ENCODE measurements around the gene SRRD.
"Not testable (repeated sequence)": the region's sequence is repeated elsewhere in the genome, so short reads cannot be mapped to it uniquely, and the experiment has no call there.

Gene SRRD, protein sequence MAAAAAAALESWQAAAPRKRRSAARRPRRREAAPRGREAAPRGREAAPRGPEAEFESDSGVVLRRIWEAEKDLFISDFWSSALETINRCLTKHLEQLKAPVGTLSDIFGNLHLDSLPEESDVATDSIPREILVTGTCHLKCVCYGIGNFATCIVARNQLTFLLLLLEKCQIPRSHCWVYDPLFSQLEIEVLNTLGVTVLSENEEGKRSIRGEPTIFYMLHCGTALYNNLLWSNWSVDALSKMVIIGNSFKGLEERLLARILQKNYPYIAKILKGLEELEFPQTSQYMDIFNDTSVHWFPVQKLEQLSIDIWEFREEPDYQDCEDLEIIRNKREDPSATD

DNA sequence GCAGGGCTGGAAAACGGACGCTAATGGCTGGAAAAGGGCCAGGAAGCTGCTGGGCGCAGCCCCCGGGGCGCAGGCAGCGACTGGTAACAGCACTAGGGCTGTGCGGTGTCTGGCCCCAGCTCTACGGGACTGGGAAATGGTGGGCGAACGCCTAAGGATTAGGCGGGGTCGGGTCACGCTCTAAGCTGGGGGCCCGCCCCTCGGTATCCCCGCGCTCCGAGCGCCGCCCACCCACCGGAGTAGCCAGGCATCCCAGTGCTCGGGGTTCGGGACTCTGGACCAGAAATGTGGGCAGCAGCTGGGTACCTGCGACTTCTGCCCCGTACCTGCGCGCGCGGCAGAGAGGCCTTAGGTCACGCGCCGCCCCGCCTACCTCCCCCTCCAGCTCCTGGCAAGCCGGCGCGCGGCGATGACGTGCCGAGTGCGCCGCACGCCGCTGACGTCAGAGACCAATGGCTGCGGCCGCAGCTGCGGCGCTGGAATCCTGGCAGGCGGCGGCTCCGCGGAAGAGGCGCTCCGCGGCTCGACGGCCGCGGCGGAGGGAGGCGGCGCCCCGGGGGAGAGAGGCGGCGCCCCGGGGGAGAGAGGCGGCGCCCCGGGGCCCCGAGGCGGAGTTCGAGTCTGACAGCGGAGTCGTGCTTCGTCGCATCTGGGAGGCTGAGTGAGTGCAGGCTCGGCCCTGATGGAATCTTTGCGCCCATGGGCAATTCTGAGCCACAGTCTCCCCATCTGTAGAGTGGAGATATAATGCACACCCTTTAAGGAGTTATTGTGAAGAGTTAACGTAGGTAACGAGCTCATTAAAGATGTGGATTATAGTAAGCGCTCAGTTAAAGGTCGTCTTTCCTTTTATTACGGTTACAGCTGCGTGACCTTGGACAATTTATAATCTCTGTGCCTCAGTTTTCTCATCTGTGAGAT lies at the start of gene SRRD, which contains the start of gene HPS4:
Gene SRRD, plus strand, starts transcription at position 439 of the 921 bp plus-strand sequence. Its CDS starts 14 bp downstream, at position 453.
Gene HPS4, minus strand, starts transcription at position 345 of the 921 bp plus-strand sequence. CDS start 2,021 bp downstream, outside the sequence.
- DNase-seq (ENCODE audit: low spot score): peak; percentile 93

DNA sequence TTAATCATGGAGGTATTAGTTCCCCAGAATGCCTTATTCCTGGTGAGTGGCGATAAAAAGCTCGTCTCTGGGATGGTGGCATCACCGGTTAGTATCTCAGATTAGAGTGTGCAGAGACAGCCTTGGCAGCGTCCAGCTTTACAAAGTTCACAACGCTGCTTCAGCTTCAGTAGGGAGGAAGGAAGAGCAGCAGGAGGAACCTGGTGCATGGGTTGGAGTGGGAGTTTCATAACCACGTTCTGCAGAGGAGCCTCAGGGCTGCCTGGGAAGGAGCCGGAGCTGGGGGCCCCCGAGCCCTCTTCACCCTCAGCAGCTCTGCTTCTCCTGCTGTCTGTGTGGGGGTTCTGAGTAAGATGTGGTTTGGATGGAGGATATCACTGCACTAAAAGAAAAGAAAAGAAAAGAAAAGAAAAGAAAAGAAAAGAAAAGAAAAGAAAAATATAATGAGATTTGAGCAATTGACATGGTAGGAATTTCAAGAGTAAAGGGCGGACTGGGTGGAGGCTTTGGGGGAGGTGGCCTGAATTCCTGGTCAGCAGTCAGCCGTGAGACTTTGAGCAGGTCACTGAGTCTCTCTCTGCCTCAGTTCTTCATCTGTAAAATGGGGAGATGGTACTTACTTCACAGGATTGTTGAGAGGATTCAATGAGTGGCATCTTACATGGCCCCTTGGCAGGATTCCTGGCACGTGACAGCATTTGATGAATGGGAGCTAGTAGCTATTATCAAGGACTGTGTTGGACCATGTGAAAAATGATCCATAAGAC lies 48.2 kb upstream of the SRRD start:
- no peak for DNase-seq (ENCODE audit: low spot score)

DNA sequence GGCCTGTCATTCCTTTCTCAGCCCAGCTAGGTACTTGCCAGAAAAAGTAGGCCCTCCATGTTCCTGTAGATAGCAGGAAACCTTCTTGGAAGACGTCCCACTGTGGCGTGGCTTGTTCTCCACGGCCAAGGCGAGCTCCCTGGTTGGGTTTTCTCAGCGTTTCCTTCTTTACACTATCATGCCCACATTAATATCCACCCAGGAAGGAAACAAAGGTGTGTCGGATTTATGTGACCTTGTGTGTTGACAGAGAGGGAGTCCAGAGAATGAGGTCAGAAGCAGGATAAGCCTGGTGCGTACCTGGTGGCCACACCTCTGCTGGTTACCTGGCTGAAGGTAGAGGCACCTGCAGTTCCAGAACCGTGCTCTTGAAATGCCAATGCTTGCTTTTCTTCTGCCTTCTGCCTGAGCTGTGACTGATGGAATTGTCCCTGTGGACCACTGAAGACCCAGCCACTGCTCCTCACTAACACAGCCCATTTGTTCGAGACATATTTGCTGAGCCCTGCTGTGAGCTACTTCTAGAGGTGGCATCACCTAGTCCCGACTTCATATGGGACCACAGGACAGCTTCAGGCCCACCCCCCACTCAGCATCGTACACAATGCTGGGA lies 46.7 kb upstream of the SRRD start:
- no peak for DNase-seq (ENCODE audit: low spot score)

DNA sequence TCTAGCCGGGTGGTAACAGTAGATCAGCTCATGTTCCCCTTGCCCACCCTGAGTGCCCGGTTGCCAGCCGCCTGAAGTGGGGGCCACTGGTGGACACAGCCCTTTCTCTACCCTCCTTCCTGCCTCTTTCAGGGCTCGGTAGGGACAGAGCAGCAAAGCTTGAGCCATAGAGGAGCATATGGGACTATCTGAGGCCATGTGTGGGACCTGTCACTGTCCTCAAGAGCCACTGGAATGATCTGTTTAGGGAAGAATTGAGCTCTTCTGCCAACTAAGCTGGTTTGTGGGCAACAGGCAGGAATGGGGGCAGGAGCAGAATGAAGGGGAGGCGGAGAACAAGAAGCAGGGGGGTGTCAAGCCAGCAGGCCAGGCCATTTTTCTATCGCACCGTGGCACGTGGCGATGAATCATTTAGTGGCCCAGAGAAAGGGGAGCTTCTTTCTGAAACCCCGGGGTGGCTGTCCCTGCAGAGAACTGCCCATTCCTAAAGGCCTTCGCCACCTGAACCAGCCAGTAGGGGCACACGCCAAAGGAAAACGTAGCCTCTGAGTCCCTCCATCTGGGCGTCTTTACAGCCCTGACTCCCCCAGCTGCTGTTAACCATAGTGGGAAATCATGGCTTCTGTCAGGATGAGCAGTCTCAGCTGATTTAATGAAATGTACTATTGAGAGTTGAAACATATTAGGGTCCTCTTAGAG lies 45.8 kb upstream of the SRRD start:
- no peak for DNase-seq (ENCODE audit: low spot score)

DNA sequence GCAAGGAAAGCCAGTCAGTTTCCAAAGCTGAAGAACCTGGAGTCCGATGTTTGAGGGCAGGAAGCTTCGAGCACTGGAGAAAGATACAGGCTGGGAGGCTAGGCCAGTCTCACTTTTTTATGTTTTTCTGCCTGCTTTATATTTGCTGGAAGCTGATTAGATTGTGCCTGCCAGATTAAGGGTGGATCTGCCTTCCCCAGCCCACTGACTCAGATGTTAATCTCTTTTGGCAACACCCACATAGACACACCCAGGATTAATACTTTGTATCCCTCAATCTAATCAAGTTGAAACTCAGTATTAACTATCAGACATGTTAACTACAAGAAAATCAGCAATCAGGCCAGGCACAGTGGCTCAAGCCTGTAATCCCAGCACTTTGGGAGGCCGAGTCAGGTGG lies 44.9 kb upstream of the SRRD start:
- DNase-seq (ENCODE audit: low spot score): not testable (repeated sequence)

DNA sequence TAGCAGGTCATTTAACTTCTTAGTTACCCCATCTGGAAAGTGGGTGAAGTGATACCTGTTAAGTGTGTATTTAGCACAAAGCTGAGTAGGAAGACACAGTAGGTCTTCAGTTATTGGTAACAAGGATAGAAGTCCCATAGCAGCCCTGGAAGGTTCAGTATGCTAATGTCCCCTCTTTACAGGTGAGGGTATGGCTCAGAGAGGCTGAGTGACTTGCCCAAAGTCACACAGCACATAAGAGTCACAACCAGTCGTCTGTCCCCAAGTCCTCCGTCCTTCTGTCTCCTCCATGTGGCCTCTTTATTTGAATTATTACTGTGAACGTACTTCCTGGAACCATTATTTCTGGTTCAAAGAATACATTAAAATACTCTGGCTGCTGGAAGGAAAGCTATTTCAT lies 44.1 kb upstream of the SRRD start:
- no peak for DNase-seq (ENCODE audit: low spot score)

DNA sequence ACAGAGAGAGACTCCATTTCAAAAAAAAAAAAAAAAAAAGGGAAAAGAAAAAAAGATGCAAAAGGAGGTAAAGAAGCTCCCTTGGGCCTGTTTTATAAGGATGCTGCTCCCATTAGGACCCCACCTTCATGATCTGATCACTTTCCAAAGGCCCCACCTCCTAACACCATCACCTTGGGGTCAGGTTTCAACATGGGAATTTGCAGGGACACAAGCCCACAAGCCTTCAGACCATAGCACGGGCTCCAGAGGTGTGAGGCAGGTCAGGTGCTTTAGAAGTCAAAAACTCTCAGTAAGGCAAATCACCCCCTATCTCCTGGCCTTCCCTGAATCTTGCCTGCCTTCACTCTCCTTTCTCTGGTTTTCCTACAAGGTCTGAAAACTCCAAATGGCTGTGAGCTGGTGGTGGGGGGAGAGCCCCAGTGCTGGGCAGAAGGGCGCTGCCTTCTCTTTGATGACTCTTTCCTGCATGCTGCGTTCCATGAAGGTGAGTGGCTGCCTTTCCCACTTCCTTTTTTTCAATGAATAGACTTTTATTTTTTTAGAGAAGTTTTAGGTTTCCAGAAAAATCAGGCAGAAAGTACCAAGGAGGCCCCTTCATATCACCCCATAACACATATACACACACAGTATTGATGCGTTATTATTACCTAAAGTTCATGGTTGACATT lies 41.5 kb upstream of the SRRD start:
- DNase-seq (ENCODE audit: low spot score): no peak

DNA sequence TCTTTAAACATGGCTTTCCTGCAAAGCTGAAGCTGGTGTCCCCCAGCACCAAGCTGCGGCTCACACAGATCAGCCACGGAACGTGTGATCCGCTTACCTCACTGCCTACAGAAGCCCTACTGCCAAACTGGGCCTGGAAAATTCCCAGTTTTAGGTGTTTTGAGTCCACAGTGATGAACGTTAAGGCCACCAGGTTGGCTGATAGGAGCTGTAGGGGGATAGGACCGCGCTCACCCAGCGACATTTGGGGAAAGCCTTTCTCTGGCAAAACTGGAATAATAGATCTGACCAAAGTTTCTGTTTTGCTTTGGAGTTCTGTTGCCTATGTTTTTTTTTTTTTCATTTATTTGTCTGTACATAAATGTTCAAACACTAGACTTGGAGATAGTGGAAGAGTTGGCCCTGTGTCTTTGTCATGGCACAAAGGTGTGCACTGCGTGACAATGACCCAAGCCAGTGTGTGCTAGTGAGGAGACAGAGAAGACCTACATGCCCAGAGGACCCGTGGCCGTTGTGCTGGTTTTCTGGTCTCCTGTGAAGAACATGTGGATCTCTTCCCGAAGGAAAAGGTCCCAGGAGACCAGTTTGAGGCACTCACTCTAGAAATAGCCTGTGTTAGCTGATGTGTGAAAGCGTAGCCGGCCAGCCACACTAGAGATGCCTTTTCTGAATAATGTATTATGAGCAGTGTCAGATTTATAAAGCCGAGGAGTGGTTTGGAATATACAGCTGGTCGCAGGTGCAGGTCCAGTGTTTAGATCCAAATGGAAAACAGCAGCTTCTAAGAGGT lies 39.6 kb upstream of the SRRD start:
- no peak for DNase-seq (ENCODE audit: low spot score)

DNA sequence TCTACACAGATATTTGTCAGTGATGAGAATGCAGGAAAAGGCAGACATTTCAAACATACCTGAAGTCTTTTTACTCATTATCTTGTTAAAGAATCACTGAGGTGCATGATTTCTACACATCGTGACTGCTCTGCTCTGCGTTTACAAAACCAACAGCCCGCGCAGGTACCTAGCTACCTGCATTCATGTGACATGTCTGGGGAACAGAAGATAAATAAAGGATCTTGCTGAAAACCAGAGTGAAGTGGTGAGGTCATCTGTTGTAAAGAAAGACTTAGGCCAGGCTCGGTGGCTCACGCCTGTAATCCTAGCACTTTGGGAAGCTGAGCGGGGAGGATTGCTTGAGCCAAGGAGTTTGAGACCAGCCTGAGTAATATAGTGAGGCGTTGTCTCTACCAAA lies 38.9 kb upstream of the SRRD start:
- no peak for DNase-seq (ENCODE audit: low spot score)

DNA sequence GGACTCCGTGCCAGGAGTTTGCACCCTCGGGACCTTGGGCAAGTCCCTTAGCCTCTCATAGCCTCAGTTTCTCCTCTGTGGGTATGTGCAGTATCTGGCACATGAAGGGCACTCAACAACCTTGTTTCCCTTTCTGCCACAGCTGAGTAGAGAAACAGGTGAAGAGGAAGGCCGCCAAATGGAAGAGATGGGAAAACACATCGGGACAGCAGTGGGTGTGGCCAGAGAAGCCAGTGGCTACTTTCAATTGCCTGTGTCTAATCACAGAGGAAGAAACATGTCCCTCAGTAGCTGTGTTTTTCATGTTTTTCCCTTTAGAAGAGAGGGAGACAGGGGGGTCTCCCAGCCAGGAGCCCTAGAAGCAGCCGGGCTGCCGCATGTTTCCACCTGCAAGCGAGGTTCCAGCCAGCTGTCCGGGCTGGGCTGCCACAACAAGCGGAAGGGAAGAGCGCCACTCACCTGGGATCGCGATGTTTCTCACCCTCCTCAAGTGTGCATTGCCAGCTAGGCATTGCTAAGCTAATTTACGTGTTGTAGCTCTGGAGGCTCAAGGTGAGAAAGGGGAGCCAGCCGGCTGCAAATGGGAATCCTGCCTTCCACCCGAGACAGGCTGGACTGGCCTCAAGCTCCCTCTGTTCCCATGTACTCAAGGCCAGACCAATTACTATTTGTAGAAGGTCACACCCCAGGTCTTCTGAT lies 38.0 kb upstream of the SRRD start:
- no peak for DNase-seq (ENCODE audit: low spot score)

DNA sequence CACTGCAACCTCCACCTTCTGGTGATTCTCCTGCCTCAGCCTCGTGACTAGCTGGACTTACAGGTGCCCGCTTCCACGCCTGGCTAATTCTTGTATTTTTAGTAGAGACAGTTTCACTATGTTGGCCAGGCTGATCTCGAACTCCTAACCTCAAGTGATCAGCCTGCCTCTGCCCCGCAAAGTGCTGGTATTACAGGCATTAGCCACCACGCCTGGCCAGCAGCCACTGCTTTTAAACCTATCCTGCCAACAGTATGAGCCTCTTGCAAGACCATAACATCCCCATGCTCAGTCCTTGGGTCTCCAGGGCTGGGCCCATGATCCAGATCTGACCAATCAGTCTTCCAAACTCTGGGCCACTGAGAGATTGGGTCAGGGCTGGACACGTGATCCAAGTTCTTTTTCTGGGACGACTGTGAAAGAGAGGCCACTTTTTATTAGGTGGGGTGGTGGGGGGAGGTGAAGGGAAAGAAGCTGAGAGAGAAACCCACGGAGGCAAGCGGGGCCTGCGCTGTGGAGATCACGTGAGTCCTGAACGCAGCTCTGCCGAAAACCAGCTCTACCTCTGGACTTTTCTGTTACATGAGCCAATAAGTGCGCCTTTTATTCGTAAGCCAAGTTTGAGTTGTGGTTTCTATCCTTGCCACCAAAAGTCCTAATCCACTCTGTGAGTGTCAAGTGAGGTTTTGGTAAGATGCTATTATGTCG lies 36.7 kb upstream of the SRRD start:
- DNase-seq (ENCODE audit: low spot score): no peak

DNA sequence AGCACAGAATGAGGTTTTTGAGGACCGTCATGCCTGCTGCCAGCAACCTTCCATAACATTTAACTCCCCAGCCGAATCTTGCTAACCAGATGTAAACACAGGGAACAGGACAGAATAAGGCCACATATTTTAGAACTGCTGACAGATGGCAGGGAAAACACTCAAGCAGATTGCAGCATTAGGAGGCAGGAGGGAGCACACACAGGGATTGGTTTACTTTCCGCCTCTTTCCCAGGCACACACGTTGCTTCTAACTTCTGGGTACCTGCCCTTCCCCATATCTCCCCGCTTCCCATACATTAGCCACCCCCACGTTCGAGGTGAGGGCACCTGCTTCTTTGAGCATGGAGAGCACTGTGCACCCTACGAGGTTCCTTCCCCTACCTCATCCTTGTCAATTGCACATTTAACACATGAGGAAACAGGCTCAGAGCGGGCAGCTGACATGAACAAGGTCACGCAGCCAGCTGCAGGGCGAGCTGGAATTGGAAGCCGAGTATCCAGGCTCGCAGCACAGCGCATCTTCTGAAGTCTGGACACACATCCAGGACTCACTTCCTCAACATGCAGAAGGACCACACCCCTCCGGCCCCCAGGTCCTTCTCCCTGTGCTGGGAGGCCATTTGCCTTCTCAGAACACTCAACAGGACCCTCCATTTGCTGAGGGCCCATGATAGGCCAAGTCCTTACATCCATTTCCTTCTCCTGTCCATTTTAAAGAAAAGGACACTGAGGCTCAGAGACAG lies 35.9 kb upstream of the SRRD start:
- DNase-seq (ENCODE audit: low spot score): no peak

DNA sequence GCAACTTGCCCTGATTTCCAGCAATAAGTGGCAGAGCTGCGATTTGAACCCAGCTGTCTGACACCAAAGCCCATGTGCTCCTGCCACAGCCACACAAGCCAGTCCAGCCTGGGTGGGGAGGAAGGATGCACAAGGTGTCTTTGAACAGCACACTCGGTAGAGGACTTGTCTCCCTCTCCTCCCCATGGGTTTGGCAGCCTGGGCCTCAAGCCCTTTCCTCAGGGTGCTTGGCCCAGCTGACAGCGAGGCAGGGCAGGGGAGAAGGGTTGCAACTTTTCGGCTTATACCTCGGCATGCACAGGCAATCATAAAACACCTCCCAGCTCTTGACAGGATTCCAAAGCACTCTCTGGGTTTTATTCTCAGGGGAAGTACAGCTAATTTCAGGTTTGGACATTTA lies 35.3 kb upstream of the SRRD start:
- no peak for DNase-seq (ENCODE audit: low spot score)

DNA sequence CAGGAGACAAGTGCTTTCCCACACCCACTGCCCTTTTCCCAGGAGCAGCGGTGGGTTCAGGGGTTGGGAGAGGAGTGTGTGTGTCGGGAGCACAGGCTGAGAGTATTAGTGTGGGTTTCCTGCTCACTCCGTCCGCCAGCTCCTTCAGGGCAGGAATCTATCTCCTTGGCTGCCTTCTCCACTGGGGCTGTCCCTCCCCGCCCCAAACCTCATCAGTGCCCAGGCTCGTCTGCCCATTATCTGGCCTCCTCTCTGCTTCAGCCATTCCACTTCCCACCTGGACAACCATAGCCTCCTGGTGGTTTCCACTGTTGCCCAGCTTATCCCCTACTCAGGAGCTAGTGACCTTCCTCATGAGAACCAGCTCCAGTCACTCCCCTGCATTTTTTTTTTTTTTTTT lies 34.7 kb upstream of the SRRD start:
- no peak for DNase-seq (ENCODE audit: low spot score)

DNA sequence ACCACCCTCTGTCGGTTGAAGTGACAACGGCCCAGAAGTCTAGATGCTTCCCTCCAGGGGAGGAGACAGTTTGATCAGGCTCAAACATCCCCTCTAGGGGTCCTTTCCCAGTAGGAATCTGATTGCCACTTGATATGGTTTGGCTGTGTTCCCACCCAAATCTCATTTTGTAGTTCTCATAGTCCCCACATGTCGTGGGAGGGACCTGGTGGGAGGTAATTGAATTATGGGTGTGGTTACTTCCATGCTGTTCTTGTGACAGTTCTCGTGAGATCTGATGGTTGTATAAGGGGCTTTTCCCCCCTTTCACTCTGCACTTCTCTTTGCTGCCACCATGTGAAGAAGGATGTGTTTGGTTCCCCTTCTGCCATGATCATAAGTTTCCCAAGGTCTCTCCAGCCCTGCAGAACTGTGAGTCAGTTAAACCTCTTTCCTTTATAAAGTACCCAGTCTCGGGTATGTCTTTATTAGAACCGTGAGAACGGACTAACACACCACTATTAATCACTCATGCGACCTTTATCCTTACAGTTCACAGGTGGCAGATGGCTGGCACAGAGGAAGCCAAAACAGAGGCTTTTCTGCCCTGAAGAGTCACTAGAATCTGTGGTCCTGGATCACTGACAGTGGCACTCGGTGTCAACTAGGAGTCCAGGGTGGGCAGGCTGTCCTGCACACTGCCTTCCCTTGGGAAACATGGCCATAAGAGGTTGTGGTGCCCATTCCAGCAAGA lies 33.1 kb upstream of the SRRD start:
- no peak for DNase-seq (ENCODE audit: low spot score)

DNA sequence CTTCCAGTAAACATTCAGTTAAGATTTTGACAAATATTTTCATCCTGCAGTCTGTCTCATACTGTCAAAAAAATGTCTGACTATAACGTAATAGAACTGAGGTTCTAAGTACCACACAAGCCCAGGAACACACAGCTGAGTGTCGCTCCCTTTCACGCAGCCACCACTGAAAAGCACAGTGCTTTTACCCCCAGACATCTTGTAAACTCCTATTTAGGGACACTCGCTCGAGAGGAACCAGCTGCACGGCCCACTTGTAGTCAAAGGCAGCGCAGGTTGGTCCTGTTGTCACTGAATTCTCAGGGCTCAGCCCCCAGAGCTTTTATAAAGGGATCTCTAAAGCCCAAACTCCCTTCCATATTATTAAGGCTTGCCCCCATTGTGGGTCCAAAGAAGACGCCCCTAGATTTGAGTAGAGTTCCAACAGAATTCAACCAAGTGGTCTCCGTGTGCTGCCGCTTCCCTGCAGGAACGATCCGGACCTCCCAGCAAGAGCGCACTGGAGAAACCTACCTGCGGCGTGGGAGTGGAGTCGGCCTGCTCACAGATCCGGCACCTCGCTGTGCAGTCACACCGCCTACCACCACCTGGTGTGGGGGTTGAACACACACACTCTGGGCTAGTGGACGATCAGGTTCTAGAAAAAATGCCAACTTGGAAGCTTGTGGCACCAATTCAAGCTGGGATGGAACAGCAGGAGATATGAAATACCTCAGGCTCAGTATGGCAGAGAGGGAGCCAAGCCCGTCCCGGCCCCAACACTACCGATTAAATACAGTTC lies 31.3 kb upstream of the SRRD start:
- DNase-seq (ENCODE audit: low spot score): no peak
